Ascending aorta (tissue), 2 donors: ENCODE measurements around the gene OTUB2. TPM values are rescaled to one million over a fixed set of nuclear protein-coding genes. Genes with fewer than 3 reads are reported as not detected.

Experiments
- DNase-seq, 2 donors: peaks; one replicate each; pipeline ENCODE4 v3.0.0-alpha.2; 2019; ENCODE audit warnings: low spot score in 2 of 2
- H3K27ac ChIP-seq, 2 donors: fragments of 200-600 bp; sonication (generic); one replicate each; pipeline ENCODE4 v1.5.1; 2016 to 2017; ENCODE audit warnings: mild to moderate bottlenecking in 1 of 2
- H3K27me3 ChIP-seq: fragments of 200-600 bp; sonication (generic); one replicate; pipeline ENCODE4 v1.5.1; 2017
- H3K36me3 ChIP-seq, 2 donors: fragments of 200-600 bp; sonication (generic); one replicate each; pipeline ENCODE4 v1.5.1; 2016
- H3K4me1 ChIP-seq, 2 donors: fragments of 200-600 bp; sonication (generic); one replicate each; pipeline ENCODE4 v1.5.1; 2016 to 2017; ENCODE audit warnings: mild to moderate bottlenecking in 1 of 2
- H3K4me3 ChIP-seq, 2 donors: fragments of 200-600 bp; sonication (generic); one replicate each; pipeline ENCODE4 v1.5.1; 2016 to 2017; ENCODE audit warnings: mild to moderate bottlenecking in 1 of 2
- H3K9me3 ChIP-seq, 2 donors: fragments of 200-600 bp; sonication (generic); one replicate each; pipeline ENCODE4 v1.5.1; 2016
- CTCF ChIP-seq, 3 experiments: fragments of 200-600 bp in 2 of 3; fragments of 450-650 bp in 1 of 3; sonication (generic) in 2 of 3; IDR thresholded peaks; one replicate each; pipeline ENCODE4 v1.5.1; 2016 to 2019; ENCODE audit warnings: antibody characterized with exemption in 3 of 3, mild to moderate bottlenecking in 1 of 3, moderate library complexity in 1 of 3
- intact Hi-C: fragments of 100-400 bp; cut with DNase I; formaldehyde crosslinking; loops from one replicate; pipeline ENCODE4 v1.15.1; 2023
- total RNA-seq: library from RNA; depleted of rRNA; stranded (reverse); fragments of >200 nt; gene quantifications from one replicate; pipeline ENCODE4 v1.1.0, GENCODE V29; 2016

Gene OTUB2
- total RNA-seq, result 0.21 TPM

DNA sequence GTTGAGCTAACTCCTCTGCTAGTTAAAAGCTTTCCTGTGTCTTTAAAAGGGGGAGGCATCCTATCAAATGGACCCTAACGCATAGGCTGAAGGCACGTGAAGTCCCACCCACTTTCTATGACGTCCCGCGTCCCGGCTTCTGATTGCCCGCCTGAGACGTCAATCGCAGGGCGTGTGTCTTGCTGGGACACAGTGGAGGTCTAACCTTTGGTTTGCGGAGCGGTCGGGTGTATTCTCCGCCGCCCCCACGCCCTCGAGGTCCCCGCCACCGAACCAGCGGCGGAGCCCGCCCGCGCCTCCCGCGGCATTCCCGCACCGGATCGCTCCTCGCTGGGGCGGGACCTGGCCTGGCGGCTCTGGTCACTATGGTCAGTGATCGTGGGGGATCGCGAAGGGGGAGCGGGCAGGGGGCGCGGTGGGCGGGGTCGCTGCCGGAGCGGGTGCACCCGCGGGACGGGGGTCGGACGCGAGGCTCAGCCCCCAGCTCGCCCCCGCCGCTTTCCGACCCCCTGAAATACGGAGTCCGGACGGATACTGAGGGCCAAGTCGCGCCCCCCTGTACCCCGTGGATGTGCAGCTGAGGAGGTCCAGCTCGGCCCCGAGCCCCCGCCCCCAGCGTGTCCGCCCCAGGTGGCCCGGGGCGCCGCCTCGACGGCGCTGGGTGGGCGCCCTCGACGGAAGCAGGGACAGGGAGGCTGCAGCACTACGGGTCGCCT, at the start of gene OTUB2:
Gene OTUB2 (plus strand): TSS at position 168 of the 716 bp plus-strand sequence. CDS start 198 bp downstream, at position 366.
- H3K4me3 ChIP-seq, result peak within 1 kb of the TSS; percentile 79 to 89
- no peaks in the 10 kb centered on the region for H3K27me3 ChIP-seq
- intact Hi-C loops, result loop anchor here (1.0 to 10.0 kb wide), 4 partner anchors 54 to 252 kb away; partner anchors contain the start of genes IFI27L2 and PPP4R4
- no peak for TF ChIP-seq CTCF (IDR thresholded peaks at IDR 0.05)
- no peaks in the 10 kb centered on the region for H3K9me3 ChIP-seq
- peak; percentile 97 to 99 for DNase-seq
- H3K36me3 ChIP-seq, result no peaks in the 10 kb centered on the region
- H3K4me1 ChIP-seq, result peaks cover 0 to 3% of the 10 kb centered on the region in 2 donors
- no peak within 1 kb of the TSS for H3K27ac ChIP-seq

- Histone ChIP-seq H3K4me1 (peaks cover 6 to 43% of the 10 kb centered on the region in 2 donors), H3K9me3 (no peaks in the 10 kb centered on the region), H3K36me3 (no peaks in the 10 kb centered on the region), H3K27me3 (no peaks in the 10 kb centered on the region), H3K4me3 (peak within 1 kb of the TSS; percentile 48 to 68), H3K27ac (peak within 1 kb of the TSS; percentile 95)
- DNase-seq, result no peak
- intact Hi-C loops, result loop anchor here (1.0 to 2.0 kb wide), 3 partner anchors 11 to 18 kb away; no protein-coding TSS in a partner anchor
- TF ChIP-seq CTCF (IDR thresholded peaks at IDR 0.05), result no peak
Observed at GRCh38 chr14:93976477-93977057, 49.6 kb upstream of the OTUB2 start, which contains the start of gene ASB2. ASB2 (minus strand) TSS chr14:93976570; CDS start chr14:93964539, 12,031 bp downstream.

GRCh38 chr14:93977171-93977570, 49.0 kb upstream of the OTUB2 start:
- Histone ChIP-seq H3K4me3 (peak overlapping the region; percentile 48 to 68), H3K27me3 (no peaks in the 10 kb centered on the region), H3K36me3 (no peaks in the 10 kb centered on the region), H3K4me1 (peaks cover 6 to 44% of the 10 kb centered on the region in 2 donors), H3K9me3 (no peaks in the 10 kb centered on the region), H3K27ac (peak overlapping the region; percentile 95)
- no peak for DNase-seq
- intact Hi-C loops, result loop anchor here (2.0 kb wide), 1 partner anchor 18 kb away; no protein-coding TSS in a partner anchor
- TF ChIP-seq CTCF (IDR thresholded peaks at IDR 0.05), result no peak

DNA sequence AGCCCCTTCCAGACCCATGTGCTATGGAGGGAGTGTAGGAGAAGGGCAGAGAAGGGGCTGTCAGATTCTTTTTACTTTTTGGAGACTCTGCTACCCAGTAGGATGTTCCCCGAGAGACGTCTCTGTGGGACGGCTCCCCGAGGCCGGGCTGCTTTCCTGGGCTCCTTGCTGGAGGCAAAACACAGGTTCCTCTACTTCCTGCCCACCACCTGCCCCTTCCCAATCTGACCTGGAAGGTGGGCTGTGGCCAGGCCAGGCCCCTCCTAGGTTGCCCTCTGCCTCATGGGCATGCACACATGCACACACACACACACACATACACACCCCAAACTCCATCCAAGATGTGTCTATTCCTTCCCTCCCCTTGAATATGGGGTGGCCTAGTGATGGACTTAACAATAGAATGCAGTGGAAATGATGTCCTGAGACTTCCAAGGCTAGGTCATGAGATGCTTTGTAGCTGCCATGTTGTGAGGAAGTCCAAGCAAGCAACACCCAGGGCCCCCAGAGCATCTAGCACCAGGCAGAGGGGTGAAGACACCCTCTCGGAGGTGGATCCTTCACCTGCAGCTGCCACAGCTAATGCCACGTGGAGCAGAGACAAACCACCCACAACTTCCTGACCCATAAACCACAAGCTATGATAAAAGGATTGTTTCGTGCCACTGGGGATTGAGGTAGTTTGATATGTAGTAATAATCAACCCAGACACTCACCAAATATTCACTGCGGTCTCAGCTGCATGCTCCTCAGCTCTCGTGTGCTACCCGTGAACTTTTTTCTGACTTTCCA, 48.2 kb upstream of the OTUB2 start:
- H3K4me1 ChIP-seq, result peaks cover 6 to 41% of the 10 kb centered on the region in 2 donors
- no peak overlapping the region for H3K4me3 ChIP-seq
- H3K27me3 ChIP-seq, result no peaks in the 10 kb centered on the region
- H3K27ac ChIP-seq, result peak overlapping the region; percentile 95
- intact Hi-C loops, result loop anchor here (2.0 kb wide), 1 partner anchor 17 kb away; no protein-coding TSS in a partner anchor
- DNase-seq, result no peak
- H3K9me3 ChIP-seq, result no peaks in the 10 kb centered on the region
- TF ChIP-seq CTCF (IDR thresholded peaks at IDR 0.05), result no peak
- H3K36me3 ChIP-seq, result no peaks in the 10 kb centered on the region

GRCh38 chr14:93978735-93979134, 47.4 kb upstream of the OTUB2 start:
- Histone ChIP-seq H3K9me3 (no peaks in the 10 kb centered on the region), H3K27me3 (no peaks in the 10 kb centered on the region), H3K36me3 (no peaks in the 10 kb centered on the region), H3K4me3 (no peak overlapping the region), H3K4me1 (peaks cover 6 to 34% of the 10 kb centered on the region in 2 donors), H3K27ac (peak overlapping the region; percentile 95)
- no peak for TF ChIP-seq CTCF (IDR thresholded peaks at IDR 0.05)
- DNase-seq, result no peak
- intact Hi-C loops, result no loop called here
